BJ (cell line): ENCODE results near the gene MEN1. TPM values are rescaled to one million over a fixed set of nuclear protein-coding genes. Genes with fewer than 3 reads are reported as not detected.

Experiments
- CTCF ChIA-PET: fragments of 350-600 bp; formaldehyde crosslinking; extraction: SDS; loops from one replicate; lab custom pipeline; 2021; ENCODE audit warnings: antibody characterized with exemption, inconsistent platforms; lab: Yijun Ruan, JAX
- POLR2A ChIA-PET: fragments of 300-600 bp; sonication (Branson Sonifier 250); formaldehyde crosslinking; extraction: SDS; loops from one replicate; lab custom pipeline; 2021; ENCODE audit warnings: antibody characterized with exemption; lab: Charles Lee
- DNase-seq: peaks from one replicate; pipeline ENCODE4 v3.0.0-alpha.2; 2011; ENCODE audit warnings: low read depth
- H3K27me3 ChIP-seq: 2 replicates; pipeline ENCODE4 v1.6.0; 2011; ENCODE audit warnings: low read length; ENCODE audit not compliant: control insufficient read depth, insufficient read depth
- H3K36me3 ChIP-seq: 2 replicates; pipeline ENCODE4 v1.5.1; 2011; ENCODE audit warnings: low read length; ENCODE audit not compliant: control insufficient read depth, insufficient read depth
- H3K4me3 ChIP-seq: 2 replicates; pipeline ENCODE4 v1.5.1; 2011; ENCODE audit warnings: low read depth, mild to moderate bottlenecking, control low read depth, low read length
- CTCF ChIP-seq: IDR thresholded peaks from 2 replicates; pipeline ENCODE4 v1.5.1; 2011; ENCODE audit warnings: low read depth, mild to moderate bottlenecking, control low read depth, inconsistent platforms, low read length, moderate library complexity; ENCODE audit not compliant: insufficient read depth
- polyA plus RNA-seq: library from polyadenylated mRNA; depleted of rRNA; stranded (reverse); fragments of >200 nt; gene quantifications from 2 replicates; pipeline ENCODE4 v1.2.3, GENCODE V29; 2011

MEN1 gene
- polyA plus RNA-seq, 1 experiment, result 27.8 TPM

DNA sequence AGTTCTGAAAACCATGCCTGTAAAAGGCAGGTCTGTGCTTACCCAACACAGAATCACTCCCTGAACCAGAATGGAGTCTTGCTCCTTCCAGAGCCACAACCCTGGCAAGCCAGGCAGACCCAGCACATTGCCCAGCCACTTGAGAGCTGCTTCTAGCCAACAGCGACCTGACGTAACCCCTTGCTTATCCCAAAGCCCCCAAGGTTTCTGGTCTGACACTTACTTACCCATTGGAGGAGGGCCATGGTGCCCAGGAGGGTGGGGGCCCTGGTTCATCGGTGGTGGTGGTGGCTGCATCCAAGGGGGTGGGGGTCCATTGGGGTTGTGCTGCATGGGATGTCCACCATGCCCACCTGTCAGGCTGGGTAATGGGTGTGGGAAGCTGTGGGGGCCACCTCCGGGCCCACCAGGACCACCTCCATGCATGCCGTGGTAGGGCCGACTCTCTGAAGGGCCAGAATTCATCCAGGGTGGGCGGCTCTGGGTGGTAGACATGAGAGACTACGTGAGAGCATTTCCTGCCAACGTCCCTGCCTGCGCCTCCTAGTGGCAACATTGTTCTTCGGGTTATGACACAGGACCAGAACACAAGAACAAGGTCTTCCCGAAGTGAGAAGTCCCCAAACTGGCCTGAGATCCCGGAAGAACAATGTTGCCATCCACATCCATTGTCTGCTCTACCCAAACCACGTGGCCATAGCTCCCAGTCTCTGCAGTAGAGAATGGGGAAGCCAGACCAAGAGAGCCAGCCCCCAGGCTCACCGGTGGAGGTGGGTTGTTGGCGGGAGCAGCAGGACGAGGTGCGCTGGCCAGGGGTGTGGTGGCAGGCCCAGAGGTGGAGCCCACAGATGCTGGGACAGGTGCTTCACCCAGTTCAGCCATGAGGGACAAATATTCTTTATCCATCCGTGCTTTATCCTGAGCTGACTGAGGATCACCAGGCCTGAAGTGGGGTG lies 42.7 kb downstream of the MEN1 start:
- CTCF ChIA-PET, result interaction anchor here (0.6 to 1.9 kb wide), 9 partner anchors 9 to 237 kb away, joined by 3 to 13 read pairs (median 3); no protein-coding TSS in a partner anchor

DNA sequence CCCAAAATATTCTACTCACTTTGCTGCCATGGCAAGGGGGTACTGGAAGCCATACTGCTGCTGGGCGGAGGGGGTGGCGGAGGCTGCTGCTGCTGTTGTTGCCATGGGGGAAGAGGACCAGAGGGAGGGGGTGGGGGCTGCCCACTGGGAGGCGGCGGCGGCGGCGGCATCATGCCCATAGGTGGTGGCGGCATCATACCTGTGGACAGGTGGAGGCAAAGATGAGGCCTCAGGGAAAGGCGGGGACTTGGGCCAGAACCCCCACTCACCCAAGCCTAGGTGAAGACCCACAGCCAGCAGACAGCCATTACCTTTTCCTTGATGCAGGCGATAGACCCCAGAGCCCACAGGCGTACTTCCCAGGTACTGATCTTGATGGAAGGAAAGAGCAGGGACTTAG lies 43.5 kb downstream of the MEN1 start:
- no peak overlapping the region for H3K4me3 ChIP-seq
- no peaks in the 10 kb centered on the region for H3K27me3 ChIP-seq
- H3K36me3 ChIP-seq, result peaks cover 71% of the 10 kb centered on the region
- ChIA-PET CTCF (interaction anchor here (1.9 kb wide), 1 partner anchor 9 kb away, joined by 13 read pairs; no protein-coding TSS in a partner anchor), POLR2A (no interaction called here)
- no peak for DNase-seq
- TF ChIP-seq CTCF, result no peak

More for the DNA sequence above, 42.7 kb downstream of the MEN1 start:
- Histone ChIP-seq H3K4me3 (no peak overlapping the region), H3K36me3 (peaks cover 68% of the 10 kb centered on the region), H3K27me3 (no peaks in the 10 kb centered on the region)
- no peak for DNase-seq
- POLR2A ChIA-PET, result no interaction called here
- peak; percentile 79 for TF ChIP-seq CTCF

DNA sequence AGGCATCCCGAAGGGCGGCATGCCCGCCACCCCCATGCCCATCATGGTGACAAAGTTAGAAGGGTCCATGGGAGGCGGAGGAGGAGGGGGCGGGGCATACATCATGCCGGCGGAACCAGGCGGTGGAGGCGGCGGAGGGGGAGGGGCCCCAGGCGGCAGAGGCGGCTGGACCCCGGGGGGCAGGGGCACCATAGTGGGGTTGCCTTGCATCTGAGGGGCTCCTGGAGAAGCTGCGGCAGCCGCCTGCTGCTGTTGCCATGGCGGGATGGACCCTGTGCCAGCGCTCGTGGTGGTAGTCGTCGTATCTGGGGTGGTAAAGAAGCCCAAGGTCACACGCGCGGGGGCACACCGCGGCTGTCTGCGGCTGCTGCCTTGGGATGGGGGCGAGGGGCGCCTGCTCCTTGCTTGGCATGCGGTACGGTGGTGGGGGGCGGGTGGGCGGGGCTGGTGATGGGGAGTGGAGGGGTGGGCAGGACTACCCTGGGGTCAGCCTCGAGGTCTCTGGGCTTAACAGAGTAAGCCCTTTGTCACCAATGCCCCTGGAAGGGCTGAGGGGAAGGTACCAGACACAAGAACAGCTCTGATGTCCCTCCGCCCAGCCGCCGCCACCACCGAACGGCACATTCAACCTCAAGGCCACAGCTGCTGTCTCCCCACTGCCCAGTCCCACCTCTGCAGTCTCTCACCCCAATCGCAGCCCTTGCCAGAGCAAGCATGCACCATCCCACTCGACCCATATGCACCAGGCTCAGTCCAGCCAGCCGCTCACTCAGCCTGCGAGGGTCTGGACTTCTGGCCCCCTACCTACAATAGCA lies 44.3 kb downstream of the MEN1 start:
- Histone ChIP-seq H3K27me3 (no peaks in the 10 kb centered on the region), H3K36me3 (peaks cover 71% of the 10 kb centered on the region), H3K4me3 (no peak overlapping the region)
- no peak for DNase-seq
- CTCF ChIA-PET, result no interaction called here
- POLR2A ChIA-PET, result no interaction called here
- no peak for TF ChIP-seq CTCF

DNA sequence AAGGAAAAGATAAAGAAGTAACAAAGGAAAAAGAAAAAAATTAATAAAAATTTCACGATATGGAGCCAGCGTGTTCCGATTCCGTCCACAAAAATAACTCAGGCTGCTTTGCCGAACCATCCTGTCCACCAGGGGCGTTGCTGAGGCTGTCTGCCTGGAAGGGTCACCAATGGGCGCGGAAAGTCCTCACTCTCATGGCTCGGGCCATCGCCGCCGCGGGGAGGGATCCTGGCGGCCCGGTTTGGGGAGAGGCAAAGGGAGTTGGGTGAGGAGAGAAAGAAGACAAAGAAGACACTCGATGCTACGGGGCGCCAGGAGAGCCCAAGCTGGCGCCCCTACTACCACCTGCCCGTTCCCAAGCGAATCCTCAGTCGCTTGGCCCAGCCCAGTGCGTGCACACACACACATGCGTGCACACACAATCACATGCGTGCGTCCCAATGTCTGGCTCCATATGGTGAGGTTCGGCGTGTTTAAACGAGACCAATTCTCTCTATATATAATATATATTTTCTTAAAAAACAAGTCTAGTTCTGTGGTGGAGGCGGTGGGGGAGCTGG lies 45.0 kb downstream of the MEN1 start:
- ChIA-PET POLR2A (no interaction called here), CTCF (no interaction called here)
- 0 out of 2 replicates have a peak, but pooled peaks have one; percentile 19 for TF ChIP-seq CTCF
- no peaks in the 10 kb centered on the region for H3K27me3 ChIP-seq
- H3K36me3 ChIP-seq, result peaks cover 68% of the 10 kb centered on the region
- DNase-seq, result no peak
- H3K4me3 ChIP-seq, result no peak overlapping the region
